Neuronal stem cell (in vitro differentiated cells): Measurements from ENCODE around the gene KRTAP21-2.

Experiments used
- DNase-seq: peaks from one replicate; pipeline ENCODE4 v3.0.0-alpha.2; 2013; ENCODE audit warnings: low spot score
- H2AFZ ChIP-seq: one replicate; pipeline ENCODE4 v1.6.1; 2013; ENCODE audit warnings: mild to moderate bottlenecking, low read length, inconsistent platforms
- H2AK5ac ChIP-seq: 2 replicates; pipeline ENCODE4 v1.6.1; 2013; ENCODE audit warnings: low read depth, mild to moderate bottlenecking, inconsistent platforms, low read length, moderate library complexity, mixed read lengths
- H2BK120ac ChIP-seq: 2 replicates; pipeline ENCODE4 v1.6.1; 2013; ENCODE audit warnings: low read depth, mild to moderate bottlenecking, inconsistent platforms, low read length, moderate library complexity, mixed read lengths
- H2BK12ac ChIP-seq: one replicate; pipeline ENCODE4 v1.6.1; 2013; ENCODE audit warnings: low read length, inconsistent platforms
- H2BK15ac ChIP-seq: 2 replicates; pipeline ENCODE4 v1.6.1; 2013; ENCODE audit warnings: mild to moderate bottlenecking, low read length, inconsistent platforms, mixed read lengths
- H2BK5ac ChIP-seq: one replicate; pipeline ENCODE4 v1.6.1; 2013; ENCODE audit warnings: inconsistent platforms, mild to moderate bottlenecking, low read length, moderate library complexity
- H3K14ac ChIP-seq: one replicate; pipeline ENCODE4 v1.6.1; 2013; ENCODE audit warnings: low read length, inconsistent platforms
- H3K18ac ChIP-seq: 2 replicates; pipeline ENCODE4 v1.6.1; 2013; ENCODE audit warnings: low read length, inconsistent platforms
- H3K23ac ChIP-seq: 2 replicates; pipeline ENCODE4 v1.6.1; 2013; ENCODE audit warnings: low read depth, mild to moderate bottlenecking, mixed read lengths, low read length, inconsistent platforms; ENCODE audit not compliant: poor library complexity
- H3K27ac ChIP-seq: replicated peaks from 3 replicates; pipeline ENCODE4 v1.5.1; 2013; ENCODE audit warnings: low read length, inconsistent platforms
- H3K27me3 ChIP-seq, 3 experiments: 2 replicates each; pipeline ENCODE4 v1.6.1; 2013; ENCODE audit warnings: low read length in 3 of 3, mild to moderate bottlenecking in 2 of 3, inconsistent platforms in 1 of 3, low read depth in 1 of 3, mixed read lengths in 1 of 3, moderate library complexity in 1 of 3; ENCODE audit not compliant: control insufficient read depth in 3 of 3, insufficient read depth in 3 of 3
- H3K36me3 ChIP-seq, 2 donors: replicated peaks in 1 of 2; 2 replicates each; pipeline ENCODE4 v1.6.1; 2013; ENCODE audit warnings: low read length in 2 of 2; ENCODE audit not compliant: control insufficient read depth in 2 of 2, insufficient read depth in 2 of 2
- H3K4ac ChIP-seq: 2 replicates; pipeline ENCODE4 v1.6.1; 2013; ENCODE audit warnings: inconsistent platforms, mild to moderate bottlenecking, low read length, moderate library complexity
- H3K4me1 ChIP-seq, 2 donors: 1 replicate in 1 of 2; 2 replicates in 1 of 2; pipeline ENCODE4 v1.6.1; 2013; ENCODE audit warnings: low read length in 2 of 2, low read depth in 1 of 2; ENCODE audit not compliant: control insufficient read depth in 2 of 2, insufficient read depth in 1 of 2
- H3K4me2 ChIP-seq: one replicate; pipeline ENCODE4 v1.6.1; 2013; ENCODE audit warnings: mild to moderate bottlenecking, low read length, inconsistent platforms; ENCODE audit not compliant: insufficient read depth, poor library complexity, severe bottlenecking
- H3K4me3 ChIP-seq, 2 donors: 2 replicates each; pipeline ENCODE4 v1.5.1; 2013; ENCODE audit warnings: low read length in 2 of 2, mild to moderate bottlenecking in 2 of 2, inconsistent platforms in 1 of 2, moderate library complexity in 1 of 2
- H3K79me1 ChIP-seq: one replicate; pipeline ENCODE4 v1.6.1; 2013; ENCODE audit warnings: low read depth, mild to moderate bottlenecking, inconsistent platforms, low read length, moderate library complexity
- H3K9ac ChIP-seq: one replicate; pipeline ENCODE4 v1.6.1; 2013; ENCODE audit warnings: mild to moderate bottlenecking, low read depth, low read length, inconsistent platforms; ENCODE audit not compliant: poor library complexity
- H3K9me3 ChIP-seq, 2 donors: replicated peaks in 1 of 2; 2 replicates each; pipeline versions ENCODE3 to v1.6.1; 2013; ENCODE audit warnings: low read length in 2 of 2, mild to moderate bottlenecking in 2 of 2, inconsistent platforms in 1 of 2, low read depth in 1 of 2, mixed read lengths in 1 of 2, moderate library complexity in 1 of 2; ENCODE audit not compliant: control insufficient read depth in 2 of 2, insufficient read depth in 1 of 2
- H4K8ac ChIP-seq: one replicate; pipeline ENCODE4 v1.6.1; 2013; ENCODE audit warnings: low read depth, mild to moderate bottlenecking, inconsistent platforms, low read length, moderate library complexity
- H4K91ac ChIP-seq: one replicate; pipeline ENCODE4 v1.6.1; 2013; ENCODE audit warnings: low read length, low read depth, mild to moderate bottlenecking, inconsistent platforms; ENCODE audit not compliant: poor library complexity
- WGBS, 2 donors: extraction: QIAGEN DNeasy Blood & Tissue Kit; methylation state at CpG; one replicate each; pipeline ENCODE4 v1.1.7; 2013; ENCODE audit warnings: missing lambda C conversion rate in 2 of 2, mixed read lengths in 1 of 2; ENCODE audit not compliant: insufficient read length in 2 of 2, insufficient replicate concordance in 1 of 2; ENCODE audit errors: extremely low coverage in 2 of 2; 5-methylcytosine and 5-hydroxymethylcytosine counted together

KRTAP21-2 gene

DNA sequence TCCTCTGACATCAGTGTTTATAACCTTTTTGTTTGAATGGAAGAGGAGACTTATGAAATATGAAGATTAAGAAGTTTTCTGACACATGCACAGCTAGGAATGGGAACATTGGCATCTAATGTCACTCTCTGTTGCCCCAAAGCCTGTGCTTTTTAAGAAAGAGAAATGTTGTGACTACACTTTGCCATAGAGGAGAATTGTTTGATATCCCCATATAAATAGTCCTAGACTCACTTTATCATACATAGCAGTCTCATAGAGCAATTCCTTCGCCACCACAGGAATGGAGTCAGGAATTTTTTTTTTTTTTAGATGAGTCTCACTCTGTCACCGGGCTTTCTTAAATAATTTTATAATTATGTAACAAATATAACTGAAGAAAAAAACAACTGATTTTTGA lies 30.0 kb downstream of the KRTAP21-2 start:
- H2BK120ac ChIP-seq = no peak overlapping the region
- WGBS, 2 donors = no CpG with 5 or more reads among the region's 2 CpGs
- no peak overlapping the region for H2AFZ ChIP-seq
- H4K91ac ChIP-seq = no peak overlapping the region
- no peaks in the 10 kb centered on the region for H3K27me3 ChIP-seq
- no peak overlapping the region for H4K8ac ChIP-seq
- no peak overlapping the region for H3K18ac ChIP-seq
- H3K4me1 ChIP-seq = no peaks in the 10 kb centered on the region
- H3K9me3 ChIP-seq = peaks cover 0 to 1% of the 10 kb centered on the region in 2 donors
- no peaks in the 10 kb centered on the region for H3K36me3 ChIP-seq
- H2BK5ac ChIP-seq = no peak overlapping the region
- H3K4me2 ChIP-seq = no peak overlapping the region
- no peak overlapping the region for H3K14ac ChIP-seq
- no peak overlapping the region for H3K4me3 ChIP-seq
- no peak overlapping the region for H3K4ac ChIP-seq
- no peak overlapping the region for H2BK15ac ChIP-seq
- H3K27ac ChIP-seq = no peak overlapping the region
- no peak for DNase-seq
- H2AK5ac ChIP-seq = no peak overlapping the region
- H3K79me1 ChIP-seq = no peaks in the 10 kb centered on the region
- no peak overlapping the region for H3K9ac ChIP-seq
- H3K23ac ChIP-seq = no peak overlapping the region
- H2BK12ac ChIP-seq = no peak overlapping the region

DNA sequence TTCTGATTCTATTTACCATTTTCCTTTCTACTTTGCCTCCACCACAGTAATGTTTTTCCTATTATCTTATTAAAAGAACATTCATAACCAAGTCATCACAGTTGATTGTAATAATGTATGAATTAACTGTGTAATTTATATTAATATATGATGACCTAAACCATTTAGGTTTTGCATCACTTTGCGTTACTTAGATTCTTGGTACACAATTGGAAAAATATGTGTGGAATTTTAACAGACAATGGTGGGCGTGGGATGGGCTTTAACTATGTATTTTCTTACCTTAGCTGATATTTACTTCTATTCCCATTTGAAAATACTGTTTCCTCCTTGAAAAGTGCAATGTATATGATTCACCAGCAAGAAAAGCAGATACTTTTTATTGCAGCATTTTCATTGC lies 32.1 kb downstream of the KRTAP21-2 start:
- Histone ChIP-seq H3K18ac (no peak overlapping the region), H2BK15ac (no peak overlapping the region), H3K23ac (no peak overlapping the region), H2BK12ac (no peak overlapping the region), H3K27ac (no peak overlapping the region), H2BK5ac (no peak overlapping the region), H3K79me1 (no peaks in the 10 kb centered on the region), H3K36me3 (no peaks in the 10 kb centered on the region), H2AK5ac (no peak overlapping the region), H3K4ac (no peak overlapping the region), H2BK120ac (no peak overlapping the region), H2AFZ (no peak overlapping the region), H3K4me2 (no peak overlapping the region), H4K8ac (no peak overlapping the region), H3K4me1 (no peaks in the 10 kb centered on the region), H3K14ac (no peak overlapping the region), H3K9ac (no peak overlapping the region), H3K9me3 (peaks cover 0 to 1% of the 10 kb centered on the region in 2 donors), H3K4me3 (no peak overlapping the region), H3K27me3 (no peaks in the 10 kb centered on the region), H4K91ac (no peak overlapping the region)
- no CpG with 5 or more reads among the region's 2 CpGs for WGBS, 2 donors
- no peak for DNase-seq

DNA sequence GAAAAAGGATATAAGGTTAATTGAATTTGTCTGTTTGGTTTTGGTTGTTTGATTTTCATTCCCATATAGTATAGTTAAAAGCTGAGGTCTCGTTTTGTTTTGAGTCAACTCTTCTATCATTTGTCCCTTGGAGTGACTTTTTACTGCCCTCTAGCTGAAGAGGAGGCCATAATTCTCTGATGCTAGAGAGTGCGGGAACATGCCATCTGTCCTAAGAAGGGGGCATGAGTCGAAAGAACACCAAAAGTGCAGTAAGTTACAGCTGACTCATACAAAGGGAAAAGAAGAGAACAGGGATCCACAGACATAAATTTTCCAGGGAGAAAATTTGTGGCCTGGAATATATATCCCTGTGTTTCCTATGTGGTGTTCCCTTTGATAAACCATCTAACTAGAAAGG lies 32.6 kb downstream of the KRTAP21-2 start:
- no peak overlapping the region for H2AFZ ChIP-seq
- H2BK120ac ChIP-seq = no peak overlapping the region
- H3K27ac ChIP-seq = no peak overlapping the region
- H3K9ac ChIP-seq = no peak overlapping the region
- H2AK5ac ChIP-seq = no peak overlapping the region
- no peak overlapping the region for H3K18ac ChIP-seq
- DNase-seq = no peak
- no peaks in the 10 kb centered on the region for H3K36me3 ChIP-seq
- no peak overlapping the region for H4K91ac ChIP-seq
- no peaks in the 10 kb centered on the region for H3K79me1 ChIP-seq
- no peak overlapping the region for H3K4me2 ChIP-seq
- H2BK15ac ChIP-seq = no peak overlapping the region
- no peak overlapping the region for H4K8ac ChIP-seq
- peaks cover 0 to 1% of the 10 kb centered on the region in 2 donors for H3K9me3 ChIP-seq
- H3K4me1 ChIP-seq = no peaks in the 10 kb centered on the region
- H3K14ac ChIP-seq = no peak overlapping the region
- H3K23ac ChIP-seq = no peak overlapping the region
- H3K4me3 ChIP-seq = no peak overlapping the region
- no peak overlapping the region for H2BK5ac ChIP-seq
- H2BK12ac ChIP-seq = no peak overlapping the region
- no peak overlapping the region for H3K4ac ChIP-seq
- no CpG with 5 or more reads among the region's 3 CpGs for WGBS, 2 donors
- H3K27me3 ChIP-seq = no peaks in the 10 kb centered on the region

DNA sequence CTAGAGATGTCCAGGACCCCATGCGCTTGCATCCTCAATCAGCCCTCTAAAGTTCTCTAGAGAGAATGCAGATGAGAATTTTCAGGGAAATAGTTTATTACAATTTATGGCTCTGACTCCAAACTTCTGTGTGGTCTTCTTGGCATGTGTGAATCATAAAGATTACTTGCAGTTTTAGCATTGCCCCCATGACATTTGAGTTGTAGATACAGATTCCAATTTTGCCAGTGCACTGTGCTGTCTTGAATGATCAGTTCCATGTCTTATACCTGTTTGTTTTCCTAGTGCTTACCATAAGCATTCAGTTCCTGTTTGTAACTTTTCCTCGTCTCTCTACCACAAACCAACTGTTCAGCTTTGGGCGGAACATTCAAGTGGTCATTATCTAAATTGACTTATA lies 33.3 kb downstream of the KRTAP21-2 start:
- no CpG with 5 or more reads among the region's 3 CpGs for WGBS, 2 donors
- Histone ChIP-seq H4K8ac (no peak overlapping the region), H3K4ac (no peak overlapping the region)

More for the DNA sequence above, 33.3 kb downstream of the KRTAP21-2 start:
- Histone ChIP-seq H2AFZ (no peak overlapping the region), H3K14ac (no peak overlapping the region), H2BK12ac (no peak overlapping the region), H3K27me3 (no peaks in the 10 kb centered on the region), H2BK5ac (no peak overlapping the region), H2AK5ac (no peak overlapping the region), H3K4me1 (no peaks in the 10 kb centered on the region), H3K4me3 (no peak overlapping the region), H3K18ac (no peak overlapping the region), H3K36me3 (no peaks in the 10 kb centered on the region), H3K4me2 (no peak overlapping the region), H3K9ac (no peak overlapping the region), H3K9me3 (peaks cover 0 to 1% of the 10 kb centered on the region in 2 donors), H3K79me1 (no peaks in the 10 kb centered on the region), H3K27ac (no peak overlapping the region), H4K91ac (no peak overlapping the region), H2BK15ac (no peak overlapping the region), H3K23ac (no peak overlapping the region), H2BK120ac (no peak overlapping the region)
- DNase-seq = no peak
